HEK293 (cell line): ENCODE data around the gene GNPTAB.

ENCODE experiments used
- CTCF ChIA-PET: fragments of 350-600 bp; formaldehyde crosslinking; extraction: SDS; loops from one replicate; lab custom pipeline; 2021; ENCODE audit warnings: antibody characterized with exemption; lab: Yijun Ruan, JAX
- POLR2A ChIA-PET: fragments of 300-600 bp; formaldehyde crosslinking; extraction: SDS; loops from one replicate; lab custom pipeline; 2020; ENCODE audit warnings: antibody characterized with exemption, inconsistent platforms; lab: Yijun Ruan, JAX
- H3K27ac ChIP-seq: fragments of 200-500 bp; sonication (Bioruptor generic); 2 replicates; pipeline ENCODE4 v1.5.1; 2014; ENCODE audit warnings: low read depth, low read length, control low read depth, inconsistent platforms; ENCODE audit errors: extremely low read depth
- H3K36me3 ChIP-seq, 2 experiments: fragments of 200-500 bp in 1 of 2; sonication (Bioruptor generic) in 1 of 2; 1 replicate in 1 of 2; 2 replicates in 1 of 2; pipeline ENCODE4 v1.5.1; 2014 to 2017; ENCODE audit warnings: inconsistent platforms in 2 of 2, low read length in 2 of 2; ENCODE audit not compliant: control insufficient read depth in 2 of 2, insufficient read depth in 1 of 2
- H3K4me1 ChIP-seq: fragments of 200-500 bp; sonication (Bioruptor generic); 2 replicates; pipeline ENCODE4 v1.5.1; 2014; ENCODE audit warnings: mild to moderate bottlenecking, low read length, inconsistent platforms; ENCODE audit not compliant: control insufficient read depth, insufficient read depth
- H3K4me3 ChIP-seq: 2 replicates; pipeline ENCODE4 v1.5.1; 2011; ENCODE audit warnings: low read depth, mild to moderate bottlenecking, control low read depth, low read length, moderate library complexity
- H3K9me3 ChIP-seq: fragments of 200-500 bp; sonication (Bioruptor generic); 2 replicates; pipeline ENCODE4 v1.5.1; 2014; ENCODE audit warnings: low read depth, low read length, inconsistent platforms; ENCODE audit not compliant: control insufficient read depth, insufficient read depth
- SALL2 ChIP-seq: fragments of 450-650 bp; formaldehyde crosslinking; IDR thresholded peaks from 2 replicates; pipeline ENCODE4 v1.5.0; 2017; ENCODE audit warnings: missing biosample characterization, mild to moderate bottlenecking, missing genetic modification characterization, borderline replicate concordance
- YY2 ChIP-seq: fragments of 450-650 bp; formaldehyde crosslinking; IDR thresholded peaks from 2 replicates; pipeline ENCODE4 v1.5.1; 2016; ENCODE audit warnings: missing biosample characterization, missing genetic modification characterization
- ZNF10 ChIP-seq: fragments of 450-650 bp; formaldehyde crosslinking; IDR thresholded peaks from 2 replicates; pipeline ENCODE4 v1.5.1; 2017; ENCODE audit warnings: missing biosample characterization, missing genetic modification characterization
- ZNF138 ChIP-seq: fragments of 450-650 bp; formaldehyde crosslinking; IDR thresholded peaks from 2 replicates; pipeline ENCODE4 v1.5.1; 2016; ENCODE audit warnings: missing biosample characterization, missing genetic modification characterization, borderline replicate concordance
- ZNF155 ChIP-seq: fragments of 450-650 bp; formaldehyde crosslinking; IDR thresholded peaks from 2 replicates; pipeline ENCODE4 v1.5.1; 2016; ENCODE audit warnings: missing biosample characterization, missing genetic modification characterization
- ZNF23 ChIP-seq: fragments of 450-650 bp; formaldehyde crosslinking; IDR thresholded peaks from 2 replicates; pipeline ENCODE4 v1.5.1; 2016; ENCODE audit warnings: missing biosample characterization, missing genetic modification characterization, borderline replicate concordance
- ZNF248 ChIP-seq: fragments of 450-650 bp; formaldehyde crosslinking; IDR thresholded peaks from 2 replicates; pipeline ENCODE4 v1.5.1; 2017; ENCODE audit warnings: missing biosample characterization, missing genetic modification characterization
- ZNF521 ChIP-seq: fragments of 450-650 bp; formaldehyde crosslinking; IDR thresholded peaks from 2 replicates; pipeline ENCODE4 v1.5.1; 2017; ENCODE audit warnings: missing biosample characterization, mild to moderate bottlenecking, missing genetic modification characterization
- ZNF529 ChIP-seq: fragments of 450-650 bp; formaldehyde crosslinking; IDR thresholded peaks from 2 replicates; pipeline ENCODE4 v1.5.1; 2017; ENCODE audit warnings: missing genetic modification characterization, missing biosample characterization; ENCODE audit not compliant: insufficient replicate concordance
- ZNF660 ChIP-seq: fragments of 450-650 bp; IDR thresholded peaks from 2 replicates; pipeline ENCODE4 v1.5.1; 2018; ENCODE audit warnings: missing biosample characterization, mild to moderate bottlenecking, missing genetic modification characterization
- ZNF843 ChIP-seq: fragments of 450-650 bp; formaldehyde crosslinking; IDR thresholded peaks from 2 replicates; pipeline ENCODE4 v1.5.1; 2016; ENCODE audit warnings: missing biosample characterization, missing genetic modification characterization
- TF ChIP-seq, protein P1 (sequence below): fragments of 450-650 bp; formaldehyde crosslinking; IDR thresholded peaks from 2 replicates; pipeline ENCODE4 v1.5.1; 2016; ENCODE audit warnings: missing biosample characterization, missing genetic modification characterization
- TF ChIP-seq, protein P2 (sequence below): fragments of 450-650 bp; formaldehyde crosslinking; IDR thresholded peaks from 2 replicates; pipeline ENCODE4 v1.5.1; 2016; ENCODE audit warnings: missing biosample characterization, missing genetic modification characterization
- TF ChIP-seq, protein P3 (sequence below): fragments of 450-650 bp; formaldehyde crosslinking; IDR thresholded peaks from 2 replicates; pipeline ENCODE4 v1.5.1; 2016; ENCODE audit warnings: missing biosample characterization, missing genetic modification characterization
- TF ChIP-seq, protein P4 (sequence below): fragments of 450-650 bp; formaldehyde crosslinking; IDR thresholded peaks from 2 replicates; pipeline ENCODE4 v1.5.1; 2016; ENCODE audit warnings: missing biosample characterization, missing genetic modification characterization

Gene GNPTAB

GRCh38 chr12:101828463-101829196 lies 2.1 kb downstream of the GNPTAB start (continued):
- TF ChIP-seq ZNF529 (tag by site-specific recombination) (no peak), ZNF843 (tag by site-specific recombination) (no peak), YY2 (tag by site-specific recombination) (no peak)
- TF ChIP-seq, protein P1, sequence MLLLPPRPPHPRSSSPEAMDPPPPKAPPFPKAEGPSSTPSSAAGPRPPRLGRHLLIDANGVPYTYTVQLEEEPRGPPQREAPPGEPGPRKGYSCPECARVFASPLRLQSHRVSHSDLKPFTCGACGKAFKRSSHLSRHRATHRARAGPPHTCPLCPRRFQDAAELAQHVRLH (tag by site-specific recombination) = 0 out of 2 replicates have a peak, but pooled peaks have one; percentile 23
- TF ChIP-seq, all 188 proteins: peak for 4

GRCh38 chr12:101826766-101827368 lies 3.9 kb downstream of the GNPTAB start:
- H3K4me1 ChIP-seq = no peaks in the 10 kb centered on the region
- no peaks in the 10 kb centered on the region for H3K9me3 ChIP-seq
- POLR2A ChIA-PET = no interaction called here
- no peak overlapping the region for H3K27ac ChIP-seq
- TF ChIP-seq ZNF248 (tag by site-specific recombination) (no peak), ZNF660 (tag by site-specific recombination) (no peak), SALL2 (tag by site-specific recombination) (no peak), ZNF155 (tag by site-specific recombination) (no peak), ZNF23 (tag by site-specific recombination) (no peak)
- TF ChIP-seq, protein P2, sequence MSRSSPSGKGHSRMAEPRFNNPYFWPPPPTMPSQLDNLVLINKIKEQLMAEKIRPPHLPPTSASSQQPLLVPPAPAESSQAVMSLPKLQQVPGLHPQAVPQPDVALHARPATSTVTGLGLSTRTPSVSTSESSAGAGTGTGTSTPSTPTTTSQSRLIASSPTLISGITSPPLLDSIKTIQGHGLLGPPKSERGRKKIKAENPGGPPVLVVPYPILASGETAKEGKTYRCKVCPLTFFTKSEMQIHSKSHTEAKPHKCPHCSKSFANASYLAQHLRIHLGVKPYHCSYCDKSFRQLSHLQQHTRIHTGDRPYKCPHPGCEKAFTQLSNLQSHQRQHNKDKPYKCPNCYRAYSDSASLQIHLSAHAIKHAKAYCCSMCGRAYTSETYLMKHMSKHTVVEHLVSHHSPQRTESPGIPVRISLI = peak; percentile 59; the same call in 1 of the 2 replicates
- TF ChIP-seq, protein P3, sequence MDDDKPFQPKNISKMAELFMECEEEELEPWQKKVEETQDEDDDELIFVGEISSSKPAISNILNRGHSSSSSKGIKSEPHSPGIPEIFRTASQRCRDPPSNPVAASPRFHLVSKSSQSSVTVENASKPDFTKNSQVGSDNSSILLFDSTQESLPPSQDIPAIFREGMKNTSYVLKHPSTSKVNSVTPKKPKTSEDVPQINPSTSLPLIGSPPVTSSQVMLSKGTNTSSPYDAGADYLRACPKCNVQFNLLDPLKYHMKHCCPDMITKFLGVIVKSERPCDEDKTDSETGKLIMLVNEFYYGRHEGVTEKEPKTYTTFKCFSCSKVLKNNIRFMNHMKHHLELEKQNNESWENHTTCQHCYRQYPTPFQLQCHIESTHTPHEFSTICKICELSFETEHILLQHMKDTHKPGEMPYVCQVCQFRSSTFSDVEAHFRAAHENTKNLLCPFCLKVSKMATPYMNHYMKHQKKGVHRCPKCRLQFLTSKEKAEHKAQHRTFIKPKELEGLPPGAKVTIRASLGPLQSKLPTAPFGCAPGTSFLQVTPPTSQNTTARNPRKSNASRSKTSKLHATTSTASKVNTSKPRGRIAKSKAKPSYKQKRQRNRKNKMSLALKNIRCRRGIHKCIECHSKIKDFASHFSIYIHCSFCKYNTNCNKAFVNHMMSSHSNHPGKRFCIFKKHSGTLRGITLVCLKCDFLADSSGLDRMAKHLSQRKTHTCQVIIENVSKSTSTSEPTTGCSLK (tag by site-specific recombination) = no peak
- no peak overlapping the region for H3K4me3 ChIP-seq
- H3K36me3 ChIP-seq = no peaks in the 10 kb centered on the region
- CTCF ChIA-PET = interaction anchor here (0.6 to 3.5 kb wide), 6 partner anchors 12 to 758 kb away, joined by 3 to 21 read pairs (median 4); no protein-coding TSS in a partner anchor

DNA sequence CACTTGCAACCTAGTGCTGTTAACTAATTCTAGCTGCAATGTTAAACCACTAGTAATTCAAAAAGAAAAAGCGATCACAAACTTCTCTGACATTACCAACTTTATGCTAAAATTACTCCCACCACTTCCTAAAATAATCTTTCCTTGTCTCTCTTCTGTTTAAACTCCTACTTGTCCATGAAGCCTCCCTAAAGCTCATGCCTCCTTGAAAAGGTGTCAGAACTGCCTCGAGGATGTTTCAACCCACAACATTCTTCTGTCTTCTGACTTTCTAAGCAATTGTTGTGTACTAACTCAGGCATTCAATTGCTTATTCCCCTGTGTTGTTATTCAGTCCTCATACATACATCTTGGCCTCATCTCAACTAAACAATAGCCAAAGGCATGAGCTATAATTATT lies 5.9 kb downstream of the GNPTAB start:
- TF ChIP-seq ZNF521 = no peak
- no peak for TF ChIP-seq ZNF10
- TF ChIP-seq, protein P4, sequence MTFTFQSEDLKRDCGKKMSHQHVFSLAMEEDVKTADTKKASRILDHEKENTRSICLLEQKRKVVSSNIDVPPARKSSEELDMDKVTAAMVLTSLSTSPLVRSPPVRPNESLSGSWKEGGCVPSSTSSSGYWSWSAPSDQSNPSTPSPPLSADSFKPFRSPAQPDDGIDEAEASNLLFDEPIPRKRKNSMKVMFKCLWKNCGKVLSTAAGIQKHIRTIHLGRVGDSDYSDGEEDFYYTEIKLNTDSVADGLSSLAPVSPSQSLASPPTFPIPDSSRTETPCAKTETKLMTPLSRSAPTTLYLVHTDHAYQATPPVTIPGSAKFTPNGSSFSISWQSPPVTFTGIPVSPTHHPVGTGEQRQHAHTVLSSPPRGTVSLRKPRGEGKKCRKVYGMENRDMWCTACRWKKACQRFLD (tag by site-specific recombination) = no peak
- no peak for TF ChIP-seq ZNF138
- TF ChIP-seq, all 188 proteins: peak for 0
- Histone ChIP-seq H3K4me1 (no peaks in the 10 kb centered on the region), H3K27ac (no peak overlapping the region), H3K4me3 (no peak overlapping the region), H3K9me3 (no peaks in the 10 kb centered on the region), H3K36me3 (no peaks in the 10 kb centered on the region)
- ChIA-PET CTCF (interaction anchor here (1.1 to 1.9 kb wide), 4 partner anchors 12 to 51 kb away, joined by 3 to 10 read pairs (median 6); no protein-coding TSS in a partner anchor), POLR2A (no interaction called here)
